ENCODE data around the gene TLR9.

TLR9 gene

GRCh38 chr3:52177701-52178042 is 47.8 kb downstream of the TLR9 start:
- H3K4me1 ChIP-seq (ENCODE audit: insufficient read depth, low read length) = no peaks in the 10 kb centered on the region

GRCh38 chr3:52176951-52177700 is 48.3 kb downstream of the TLR9 start:
- no peak overlapping the region for H3K9ac ChIP-seq (ENCODE audit: low read depth, low read length)
- H3K27me3 ChIP-seq (ENCODE audit: insufficient read depth, low read length, poor library complexity) = no peaks in the 10 kb centered on the region
- no peaks in the 10 kb centered on the region for H3K4me1 ChIP-seq (ENCODE audit: insufficient read depth, low read length)
- no peak overlapping the region for H3K4me3 ChIP-seq (ENCODE audit: low read depth in 1 of 2, low read length in 2 of 2)
- DNase-seq (no peak), ATAC-seq (ENCODE audit: insufficient read depth, low read depth) (no peak)
- H3K9me3 ChIP-seq (ENCODE audit: insufficient read depth, low read length, severe bottlenecking) = no peaks in the 10 kb centered on the region
- no peaks in the 10 kb centered on the region; the same call in 1 of the 2 replicates for H4K20me1 ChIP-seq (ENCODE audit: insufficient read depth, low read length)
- TF ChIP-seq CTCF (IDR thresholded peaks at IDR 0.05; ENCODE audit: borderline replicate concordance, extremely low read depth, low read length, poor library complexity, severe bottlenecking) (no peak), EZH2 (IDR thresholded peaks at IDR 0.05; ENCODE audit: borderline replicate concordance, low read depth, low read length, severe bottlenecking) (no peak)
- H3K79me2 ChIP-seq (ENCODE audit: insufficient read depth, low read length) = no peaks in the 10 kb centered on the region
- H3K4me2 ChIP-seq (ENCODE audit: insufficient read depth, low read length) = no peak overlapping the region
- H3K36me3 ChIP-seq (ENCODE audit: insufficient read depth, low read length) = no peaks in the 10 kb centered on the region
- no peak overlapping the region for H3K27ac ChIP-seq (ENCODE audit: low read length)
- H2AFZ ChIP-seq (ENCODE audit: low read depth, low read length) = no peak overlapping the region

More at GRCh38 chr3:52177701-52178042, 47.8 kb downstream of the TLR9 start:
- Histone ChIP-seq H3K27me3 (ENCODE audit: insufficient read depth, low read length, poor library complexity) (no peaks in the 10 kb centered on the region), H3K4me3 (ENCODE audit: low read depth in 1 of 2, low read length in 2 of 2) (no peak overlapping the region), H3K79me2 (ENCODE audit: insufficient read depth, low read length) (no peaks in the 10 kb centered on the region), H3K9ac (ENCODE audit: low read depth, low read length) (no peak overlapping the region), H3K9me3 (ENCODE audit: insufficient read depth, low read length, severe bottlenecking) (no peaks in the 10 kb centered on the region), H4K20me1 (ENCODE audit: insufficient read depth, low read length) (no peaks in the 10 kb centered on the region), H3K4me2 (ENCODE audit: insufficient read depth, low read length) (no peak overlapping the region), H3K27ac (ENCODE audit: low read length) (no peak overlapping the region), H3K36me3 (ENCODE audit: insufficient read depth, low read length) (no peaks in the 10 kb centered on the region), H2AFZ (ENCODE audit: low read depth, low read length) (no peak overlapping the region)
- DNase-seq = no peak
- TF ChIP-seq CTCF (IDR thresholded peaks at IDR 0.05; ENCODE audit: borderline replicate concordance, extremely low read depth, low read length, poor library complexity, severe bottlenecking) (no peak), EZH2 (IDR thresholded peaks at IDR 0.05; ENCODE audit: borderline replicate concordance, low read depth, low read length, severe bottlenecking) (no peak)
- ATAC-seq (ENCODE audit: insufficient read depth, low read depth) = no peak

- Histone ChIP-seq H3K4me3 (ENCODE audit: low read depth in 1 of 2, low read length in 2 of 2) (no peak overlapping the region), H3K27me3 (ENCODE audit: insufficient read depth, low read length, poor library complexity) (no peaks in the 10 kb centered on the region), H3K79me2 (ENCODE audit: insufficient read depth, low read length) (no peaks in the 10 kb centered on the region), H3K9ac (ENCODE audit: low read depth, low read length) (no peak overlapping the region), H3K9me3 (ENCODE audit: insufficient read depth, low read length, severe bottlenecking) (no peaks in the 10 kb centered on the region), H3K4me2 (ENCODE audit: insufficient read depth, low read length) (no peak overlapping the region), H4K20me1 (ENCODE audit: insufficient read depth, low read length) (no peaks in the 10 kb centered on the region; the same call in 1 of the 2 replicates), H3K36me3 (ENCODE audit: insufficient read depth, low read length) (no peaks in the 10 kb centered on the region), H3K27ac (ENCODE audit: low read length) (no peak overlapping the region), H3K4me1 (ENCODE audit: insufficient read depth, low read length) (no peaks in the 10 kb centered on the region), H2AFZ (ENCODE audit: low read depth, low read length) (no peak overlapping the region)
- DNase-seq = no peak
- TF ChIP-seq EZH2 (IDR thresholded peaks at IDR 0.05; ENCODE audit: borderline replicate concordance, low read depth, low read length, severe bottlenecking) (no peak), CTCF (IDR thresholded peaks at IDR 0.05; ENCODE audit: borderline replicate concordance, extremely low read depth, low read length, poor library complexity, severe bottlenecking) (no peak)
- no peak for ATAC-seq (ENCODE audit: insufficient read depth, low read depth)
Measured at GRCh38 chr3:52176180-52176752, 49.2 kb downstream of the TLR9 start.

All from DND-41 (cell line).